IMR-90 (cell line): ENCODE results near the gene RPS3. TPM values are rescaled to one million over a fixed set of nuclear protein-coding genes. Genes with fewer than 3 reads are reported as not detected.

Experiments used
- ATAC-seq: fragments of 200-7000 bp; cut with Tn5 transposase; 2 replicates; pipeline ENCODE4 v1.9.1; 2020; ENCODE audit warnings: low read depth, mild to moderate bottlenecking, moderate library complexity
- BruUV-seq: library from RNA; stranded (reverse); fragments of 400-500 nt; replicated peaks from 2 replicates; lab custom pipeline; 2021; lab: Mats Ljungman, UMichigan
- CTCF ChIA-PET: fragments of 300-600 bp; formaldehyde crosslinking; extraction: SDS; loops from one replicate; lab custom pipeline; 2021; ENCODE audit warnings: antibody characterized with exemption; lab: Yijun Ruan, JAX
- POLR2A ChIA-PET: fragments of 300-600 bp; sonication (Branson Sonifier 250); formaldehyde crosslinking; loops from one replicate; lab custom pipeline; 2022; ENCODE audit warnings: antibody characterized with exemption; ENCODE audit not compliant: unreplicated experiment; lab: Charles Lee
- DNase-seq: peaks from one replicate; pipeline ENCODE4 v3.0.0; 2013
- H2AFZ ChIP-seq: replicated peaks from 2 replicates; pipeline ENCODE3; 2013; ENCODE audit warnings: low read length, mild to moderate bottlenecking; ENCODE audit not compliant: poor library complexity
- H2AK5ac ChIP-seq: 2 replicates; pipeline ENCODE4 v1.6.1; 2013; ENCODE audit warnings: low read depth, low read length, inconsistent platforms
- H2AK9ac ChIP-seq: replicated peaks from 2 replicates; pipeline ENCODE3; 2013; ENCODE audit warnings: mild to moderate bottlenecking, low read depth, low read length, moderate library complexity; ENCODE audit not compliant: poor library complexity
- H2BK120ac ChIP-seq: 2 replicates; pipeline ENCODE4 v1.6.1; 2013; ENCODE audit warnings: low read depth, low read length, inconsistent platforms
- H2BK15ac ChIP-seq: 3 replicates; pipeline ENCODE4 v1.6.1; 2013; ENCODE audit warnings: low read depth, low read length, inconsistent platforms
- H2BK20ac ChIP-seq: 2 replicates; pipeline ENCODE4 v1.6.1; 2013; ENCODE audit warnings: low read depth, mild to moderate bottlenecking, inconsistent platforms, low read length, moderate library complexity
- H2BK5ac ChIP-seq: 2 replicates; pipeline ENCODE4 v1.6.1; 2013; ENCODE audit warnings: mild to moderate bottlenecking, low read depth, low read length, inconsistent platforms; ENCODE audit not compliant: poor library complexity, severe bottlenecking
- H3K14ac ChIP-seq: replicated peaks from 2 replicates; pipeline ENCODE4 v1.6.1; 2013; ENCODE audit warnings: low read depth, low read length, inconsistent platforms
- H3K18ac ChIP-seq: 2 replicates; pipeline ENCODE4 v1.6.1; 2013; ENCODE audit warnings: low read depth, low read length, control low read depth
- H3K23ac ChIP-seq: 2 replicates; pipeline ENCODE4 v1.6.1; 2013; ENCODE audit warnings: low read depth, low read length, inconsistent platforms
- H3K27ac ChIP-seq: 2 replicates; pipeline ENCODE4 v1.5.1; 2013; ENCODE audit warnings: mild to moderate bottlenecking, control low read depth, low read length; ENCODE audit not compliant: insufficient read depth
- H3K27me3 ChIP-seq: 2 replicates; pipeline ENCODE4 v1.6.1; 2013; ENCODE audit warnings: low read length; ENCODE audit not compliant: control insufficient read depth, insufficient read depth
- H3K36me3 ChIP-seq: 2 replicates; pipeline ENCODE4 v1.6.1; 2013; ENCODE audit warnings: low read length, mixed read lengths; ENCODE audit not compliant: control insufficient read depth, insufficient read depth
- H3K4ac ChIP-seq: 2 replicates; pipeline ENCODE4 v1.6.1; 2013; ENCODE audit warnings: low read depth, low read length, inconsistent platforms
- H3K4me1 ChIP-seq: 2 replicates; pipeline ENCODE4 v1.6.1; 2013; ENCODE audit warnings: low read length, mixed read lengths; ENCODE audit not compliant: control insufficient read depth, insufficient read depth
- H3K4me2 ChIP-seq: 2 replicates; pipeline ENCODE4 v1.6.1; 2013; ENCODE audit warnings: low read depth, mild to moderate bottlenecking, control low read depth, low read length, moderate library complexity
- H3K4me3 ChIP-seq: 2 replicates; pipeline ENCODE4 v1.5.1; 2013; ENCODE audit warnings: low read depth, mild to moderate bottlenecking, control low read depth, low read length, moderate library complexity; ENCODE audit not compliant: insufficient read depth
- H3K56ac ChIP-seq: 2 replicates; pipeline ENCODE4 v1.6.1; 2013; ENCODE audit warnings: low read length, inconsistent platforms; ENCODE audit not compliant: insufficient read depth; ENCODE audit errors: extremely low read depth
- H3K79me1 ChIP-seq, 2 experiments: 2 replicates each; pipeline ENCODE4 v1.6.1; 2013; ENCODE audit warnings: low read length in 2 of 2, inconsistent platforms in 1 of 2, low read depth in 1 of 2
- H3K9ac ChIP-seq: 2 replicates; pipeline ENCODE4 v1.6.1; 2013; ENCODE audit warnings: low read depth, low read length, control low read depth
- H3K9me1 ChIP-seq: 2 replicates; pipeline ENCODE4 v1.6.1; 2013; ENCODE audit warnings: low read length, inconsistent platforms; ENCODE audit not compliant: insufficient read depth
- H3K9me3 ChIP-seq: 2 replicates; pipeline ENCODE4 v1.6.1; 2013; ENCODE audit warnings: low read length; ENCODE audit not compliant: control insufficient read depth, insufficient read depth
- H4K20me1 ChIP-seq: 2 replicates; pipeline ENCODE4 v1.6.1; 2013; ENCODE audit warnings: low read length, inconsistent platforms; ENCODE audit not compliant: insufficient read depth
- H4K5ac ChIP-seq: 2 replicates; pipeline ENCODE4 v1.6.1; 2013; ENCODE audit warnings: mild to moderate bottlenecking, low read depth, low read length, control low read depth
- H4K8ac ChIP-seq, 2 experiments: 2 replicates each; pipeline ENCODE4 v1.6.1; 2013; ENCODE audit warnings: low read depth in 2 of 2, low read length in 2 of 2, control low read depth in 1 of 2, inconsistent platforms in 1 of 2
- H4K91ac ChIP-seq: 2 replicates; pipeline ENCODE4 v1.6.1; 2013; ENCODE audit warnings: low read depth, low read length, inconsistent platforms; ENCODE audit not compliant: insufficient read depth
- RAD21 ChIP-seq: IDR thresholded peaks from 2 replicates; pipeline ENCODE4 v1.6.1; 2012; ENCODE audit warnings: low read length, improper control_type of control experiment
- RFX5 ChIP-seq: IDR thresholded peaks from 2 replicates; pipeline ENCODE4 v1.8.0; 2012; ENCODE audit warnings: low read depth, mild to moderate bottlenecking, low read length, moderate library complexity
- WGBS, 2 experiments: methylation state at CpG; one replicate each; pipeline versions ENCODE4 v1.1.5 to v1.1.7; 2013; ENCODE audit warnings: missing lambda C conversion rate in 2 of 2; ENCODE audit not compliant: insufficient read length in 1 of 2; ENCODE audit errors: extremely low coverage in 2 of 2; 5-methylcytosine and 5-hydroxymethylcytosine counted together
- dilution Hi-C: fragments of 300-500 bp; cut with HindIII; formaldehyde crosslinking; loops from one replicate; pipeline ENCODE4 v1.14.3; 2018; ENCODE audit warnings: low sequenced_read_pairs; ENCODE audit not compliant: unreplicated experiment
- in situ Hi-C: fragments of 300-500 bp; cut with MboI; formaldehyde crosslinking; loops from 3 replicates; pipeline ENCODE4 v1.14.3; 2019; ENCODE audit warnings: low sequenced_read_pairs, inconsistent platforms, mixed read lengths
- intact Hi-C: fragments of 100-400 bp; cut with micrococcal nuclease; formaldehyde crosslinking; loops from 2 replicates; pipeline ENCODE4 v1.10.0; 2022
- polyA plus RNA-seq, 3 experiments: library from polyadenylated mRNA; depleted of rRNA; stranded (reverse); fragments of >200 nt; gene quantifications; 2 replicates each; pipeline ENCODE4 v1.2.3, GENCODE V29; 2012; ENCODE audit warnings: low replicate concordance in 1 of 3
- total RNA-seq: library from RNA; depleted of rRNA; stranded (reverse); fragments of >200 nt; gene quantifications from 2 replicates; pipeline ENCODE4 v1.2.3, GENCODE V29; 2012
- TF ChIP-seq, protein P1 (sequence below): conservative IDR thresholded peaks from 2 replicates; pipeline ENCODE4 v1.5.1; 2012; ENCODE audit warnings: mild to moderate bottlenecking, low read depth, low read length, improper control_type of control experiment
- TF ChIP-seq, protein P2 (sequence below): fragments of 150-350 bp; IDR thresholded peaks from 2 replicates; pipeline ENCODE4 v1.6.1; 2016; ENCODE audit warnings: low read depth, mild to moderate bottlenecking, low read length, moderate library complexity, borderline replicate concordance

RPS3 gene
- total and polyA plus RNA-seq, 2 of the 4 experiments (the other 2 are of a cell fraction), result 2,360 to 2,477 TPM

DNA sequence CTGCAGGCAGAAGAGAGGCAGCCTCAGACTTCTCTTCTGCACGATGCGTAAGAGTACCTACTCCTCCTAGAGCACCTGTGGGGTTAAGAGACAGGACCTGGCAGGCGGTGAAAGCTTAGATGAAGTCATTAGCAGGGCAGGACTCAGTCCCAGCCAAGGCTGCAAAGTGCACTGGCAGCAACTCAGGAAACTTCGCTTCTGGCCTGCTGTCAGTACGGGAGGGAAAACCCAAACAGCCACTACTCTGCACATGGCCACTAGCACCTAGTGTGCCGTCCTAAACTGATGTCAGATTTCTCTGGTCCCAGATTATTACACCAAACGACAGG, 42.5 kb downstream of the RPS3 start:
- intact Hi-C loops, result no loop called here

More for the DNA sequence above, 42.5 kb downstream of the RPS3 start:
- Histone ChIP-seq H2BK5ac (no peak overlapping the region), H3K9me3 (no peaks in the 10 kb centered on the region), H4K20me1 (no peaks in the 10 kb centered on the region), H3K4me3 (no peak overlapping the region), H3K9me1 (0 out of 2 replicates have a peak, but pooled peaks cover 4% of the 10 kb centered on the region), H2BK15ac (no peak overlapping the region), H2AK9ac (no peak overlapping the region), H3K79me1 (no peaks in the 10 kb centered on the region), H3K18ac (no peak overlapping the region), H3K4ac (no peak overlapping the region), H2BK120ac (no peak overlapping the region), H3K9ac (no peak overlapping the region), H3K14ac (no peak overlapping the region), H4K5ac (no peak overlapping the region), H3K36me3 (no peaks in the 10 kb centered on the region), H3K4me1 (no peaks in the 10 kb centered on the region), H4K8ac (no peak overlapping the region), H4K91ac (no peak overlapping the region), H3K4me2 (no peak overlapping the region), H3K27ac (no peak overlapping the region), H2AK5ac (no peak overlapping the region), H3K27me3 (peaks cover 3% of the 10 kb centered on the region; the same call in 1 of the 2 replicates), H3K23ac (no peak overlapping the region), H2AFZ (no peak overlapping the region), H3K56ac (no peak overlapping the region), H2BK20ac (no peak overlapping the region)
- ATAC-seq, result no peak
- in situ Hi-C loops, result no loop called here
- BruUV-seq, result no TSS peak
- 76% methylated on average over 2 of the region's 7 CpGs; no CpG with 5 or more reads in 1 of the 2 experiments for WGBS, 2 experiments
- dilution Hi-C loops, result no loop called here
- TF ChIP-seq, protein P1, sequence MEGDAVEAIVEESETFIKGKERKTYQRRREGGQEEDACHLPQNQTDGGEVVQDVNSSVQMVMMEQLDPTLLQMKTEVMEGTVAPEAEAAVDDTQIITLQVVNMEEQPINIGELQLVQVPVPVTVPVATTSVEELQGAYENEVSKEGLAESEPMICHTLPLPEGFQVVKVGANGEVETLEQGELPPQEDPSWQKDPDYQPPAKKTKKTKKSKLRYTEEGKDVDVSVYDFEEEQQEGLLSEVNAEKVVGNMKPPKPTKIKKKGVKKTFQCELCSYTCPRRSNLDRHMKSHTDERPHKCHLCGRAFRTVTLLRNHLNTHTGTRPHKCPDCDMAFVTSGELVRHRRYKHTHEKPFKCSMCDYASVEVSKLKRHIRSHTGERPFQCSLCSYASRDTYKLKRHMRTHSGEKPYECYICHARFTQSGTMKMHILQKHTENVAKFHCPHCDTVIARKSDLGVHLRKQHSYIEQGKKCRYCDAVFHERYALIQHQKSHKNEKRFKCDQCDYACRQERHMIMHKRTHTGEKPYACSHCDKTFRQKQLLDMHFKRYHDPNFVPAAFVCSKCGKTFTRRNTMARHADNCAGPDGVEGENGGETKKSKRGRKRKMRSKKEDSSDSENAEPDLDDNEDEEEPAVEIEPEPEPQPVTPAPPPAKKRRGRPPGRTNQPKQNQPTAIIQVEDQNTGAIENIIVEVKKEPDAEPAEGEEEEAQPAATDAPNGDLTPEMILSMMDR, result no peak
- no peak for TF ChIP-seq RFX5
- no peak for TF ChIP-seq RAD21
- TF ChIP-seq, protein P2, sequence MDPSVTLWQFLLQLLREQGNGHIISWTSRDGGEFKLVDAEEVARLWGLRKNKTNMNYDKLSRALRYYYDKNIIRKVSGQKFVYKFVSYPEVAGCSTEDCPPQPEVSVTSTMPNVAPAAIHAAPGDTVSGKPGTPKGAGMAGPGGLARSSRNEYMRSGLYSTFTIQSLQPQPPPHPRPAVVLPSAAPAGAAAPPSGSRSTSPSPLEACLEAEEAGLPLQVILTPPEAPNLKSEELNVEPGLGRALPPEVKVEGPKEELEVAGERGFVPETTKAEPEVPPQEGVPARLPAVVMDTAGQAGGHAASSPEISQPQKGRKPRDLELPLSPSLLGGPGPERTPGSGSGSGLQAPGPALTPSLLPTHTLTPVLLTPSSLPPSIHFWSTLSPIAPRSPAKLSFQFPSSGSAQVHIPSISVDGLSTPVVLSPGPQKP, result no peak
- ChIA-PET CTCF (no interaction called here), POLR2A (no interaction called here)
- DNase-seq, result no peak
